Brain pericyte (primary cell): ENCODE data around the gene CECR2.
"Not testable (repeated sequence)": the region's sequence is repeated elsewhere in the genome, so short reads cannot be mapped to it uniquely, and the experiment has no call there.

Source experiments
- DNase-seq: peaks from one replicate; pipeline ENCODE4 v3.0.0-alpha.2; 2012; ENCODE audit warnings: low read depth, low spot score

The CECR2 gene

DNA sequence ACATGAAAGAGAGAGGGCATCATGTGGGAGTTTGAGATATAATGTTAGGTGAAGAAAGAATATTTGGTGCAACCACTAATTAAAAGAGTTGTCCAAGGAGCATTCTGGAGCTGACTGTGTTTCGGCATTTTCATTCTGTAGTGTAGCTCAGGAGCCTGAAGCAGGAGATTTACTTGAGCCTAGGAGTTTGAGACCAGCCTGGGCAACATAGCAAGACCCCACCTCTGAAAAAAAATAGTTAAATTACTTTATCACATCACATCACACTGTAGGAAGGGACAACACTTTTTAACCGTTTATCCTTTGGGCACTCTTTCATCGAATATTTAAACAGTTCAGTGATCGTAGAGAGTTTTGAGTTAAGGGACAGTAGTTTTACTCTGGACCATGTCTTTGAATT lies 143.7 kb downstream of the CECR2 start:
- DNase-seq = no peak

DNA sequence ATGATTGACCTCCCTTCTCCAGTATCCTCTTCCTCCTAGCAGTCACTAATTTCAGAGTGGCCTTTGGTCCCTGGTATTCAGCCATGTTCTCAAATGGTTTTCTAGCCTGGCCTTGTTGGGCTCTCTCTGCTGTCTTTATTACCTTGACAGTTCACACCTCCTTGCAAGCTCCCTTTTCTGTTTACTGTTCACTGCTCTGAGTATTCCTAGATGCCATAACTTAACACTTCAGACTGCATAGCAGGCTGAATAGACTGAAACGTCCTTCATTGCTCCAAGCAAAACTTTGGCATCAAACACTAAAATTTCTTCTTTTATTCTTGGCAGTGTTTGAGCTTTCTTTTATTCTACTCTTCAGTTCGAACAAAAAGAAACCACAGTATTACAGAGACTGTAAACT lies 144.4 kb downstream of the CECR2 start:
- DNase-seq = no peak

DNA sequence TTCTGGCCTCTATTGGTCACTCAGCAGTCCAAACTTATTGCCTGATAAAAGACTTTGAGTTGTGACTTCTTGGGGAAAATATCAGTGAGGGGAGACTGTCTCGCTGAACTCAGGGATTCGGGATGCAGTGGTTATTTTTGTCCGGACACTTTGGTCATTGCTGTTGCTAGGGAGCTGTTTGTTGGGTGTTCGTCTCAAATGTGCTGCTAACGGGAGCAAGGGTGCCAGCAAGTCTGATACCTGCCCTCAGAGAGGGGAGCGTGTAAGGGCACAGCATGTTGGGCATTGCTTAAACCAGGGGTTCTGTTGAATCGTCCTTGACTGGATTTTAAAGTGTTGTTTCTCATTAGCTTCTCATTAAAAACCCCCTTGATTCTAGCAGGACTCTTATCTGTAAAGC lies 144.8 kb downstream of the CECR2 start:
- DNase-seq = no peak

DNA sequence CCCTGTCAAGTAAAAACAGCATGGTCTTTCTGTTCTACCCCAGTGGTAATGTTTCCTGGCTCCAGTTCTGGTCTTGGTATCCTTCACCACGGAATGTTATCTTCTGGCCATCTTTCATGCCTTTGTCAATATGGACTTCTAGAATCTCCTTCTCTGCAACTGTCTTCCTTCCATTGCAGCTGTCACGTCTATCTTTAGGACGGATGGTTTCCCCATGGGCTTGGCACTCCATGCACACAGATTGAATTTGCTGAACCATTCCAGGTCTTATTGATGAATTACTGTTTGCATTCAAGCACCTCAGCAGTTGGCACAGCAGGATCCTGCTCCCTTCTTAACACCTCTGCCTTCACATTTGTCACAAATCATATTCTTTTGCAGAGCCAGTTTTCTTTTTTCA lies 149.1 kb downstream of the CECR2 start:
- no peak for DNase-seq

DNA sequence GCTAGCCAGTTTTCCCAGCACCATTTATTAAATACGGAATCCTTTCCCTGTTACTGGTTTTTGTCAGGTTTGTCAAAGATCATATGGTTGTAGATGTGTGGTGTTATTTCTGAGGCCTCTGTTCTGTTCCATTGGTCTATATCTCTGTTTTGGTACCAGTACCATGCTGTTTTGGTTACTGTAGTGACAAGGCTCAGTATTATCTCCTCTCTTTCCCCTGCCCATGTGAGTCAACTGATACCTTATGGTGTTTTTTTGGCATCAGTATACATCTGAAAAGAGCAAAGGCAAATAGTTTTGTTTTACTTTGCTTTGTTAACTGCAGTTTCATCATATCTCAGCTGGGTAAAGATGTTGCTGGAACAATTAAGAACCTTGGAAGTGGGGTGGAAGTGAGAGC lies 152.7 kb downstream of the CECR2 start:
- DNase-seq = not testable (repeated sequence)

DNA sequence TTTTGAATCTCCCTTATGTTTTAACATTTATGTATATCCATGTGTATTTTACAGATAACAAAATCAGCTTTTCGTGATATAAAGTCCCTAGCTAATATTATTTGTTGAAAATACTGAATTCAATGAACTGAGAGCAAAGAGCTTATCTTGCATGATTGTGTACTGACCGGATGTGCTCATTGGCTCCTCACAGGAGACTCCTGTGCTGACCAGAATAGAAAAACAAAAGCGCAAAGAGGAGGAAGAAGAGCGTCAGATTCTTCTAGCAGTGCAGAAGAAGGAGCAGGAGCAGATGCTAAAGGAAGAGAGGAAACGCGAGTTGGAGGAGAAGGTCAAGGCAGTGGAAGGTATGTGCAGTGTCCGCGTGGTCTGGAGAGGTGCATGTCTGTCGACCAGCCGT lies 154.7 kb downstream of the CECR2 start:
- no peak for DNase-seq

DNA sequence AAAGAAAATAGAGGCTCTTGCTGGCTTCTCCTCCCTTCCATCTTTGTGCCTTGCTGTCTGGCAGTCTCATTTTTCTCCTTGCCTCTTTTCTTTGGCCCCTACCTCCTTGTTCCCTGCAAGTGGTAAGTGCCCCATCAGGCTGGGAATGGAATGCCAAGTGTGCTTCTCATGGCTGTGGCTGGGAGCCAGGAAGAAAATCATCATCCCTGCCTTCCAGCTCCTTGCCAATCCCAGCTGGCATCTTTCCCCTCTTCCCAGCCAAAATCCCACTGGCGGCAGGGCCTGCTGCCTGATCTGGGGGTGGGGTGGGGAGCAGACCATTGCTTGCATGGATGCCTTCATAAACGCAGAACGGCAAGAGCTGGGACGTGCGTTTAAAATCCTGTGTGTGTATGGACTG lies 167.0 kb downstream of the CECR2 start:
- DNase-seq = no peak

DNA sequence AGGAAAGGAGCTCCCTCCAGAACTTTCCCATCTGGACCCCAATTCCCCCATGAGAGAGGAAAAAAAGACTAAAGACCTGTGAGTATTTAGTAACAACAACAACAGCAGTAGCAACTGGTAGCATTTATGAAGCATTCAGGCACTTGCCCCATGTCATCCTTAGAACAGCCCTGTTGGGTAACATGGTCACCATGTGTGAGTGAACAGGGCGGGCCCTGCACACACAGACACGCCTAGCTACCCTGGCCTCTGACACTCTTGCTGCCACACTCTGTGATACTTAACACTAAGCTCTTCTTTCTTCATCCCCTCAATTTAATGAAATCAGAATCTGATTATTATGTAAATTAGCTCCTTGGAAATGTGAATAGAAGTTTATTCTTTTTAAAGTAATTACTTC lies 167.9 kb downstream of the CECR2 start:
- no peak for DNase-seq

DNA sequence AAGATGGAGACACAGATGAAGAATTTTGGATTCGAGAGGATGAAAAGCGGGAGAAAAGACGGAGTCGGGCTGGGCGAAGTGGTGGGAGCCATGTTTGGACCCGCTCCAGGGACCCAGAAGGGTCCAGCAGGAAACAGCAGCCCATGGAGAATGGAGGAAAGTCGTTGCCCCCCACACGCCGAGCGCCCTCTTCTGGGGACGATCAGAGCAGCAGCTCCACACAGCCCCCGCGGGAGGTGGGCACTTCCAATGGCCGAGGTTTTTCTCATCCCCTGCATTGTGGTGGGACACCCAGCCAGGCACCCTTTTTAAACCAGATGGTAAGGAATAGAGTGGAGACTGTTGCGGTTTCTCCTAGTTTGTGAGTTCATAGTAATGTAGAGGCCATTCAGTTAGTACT lies 171.2 kb downstream of the CECR2 start:
- no peak for DNase-seq

DNA sequence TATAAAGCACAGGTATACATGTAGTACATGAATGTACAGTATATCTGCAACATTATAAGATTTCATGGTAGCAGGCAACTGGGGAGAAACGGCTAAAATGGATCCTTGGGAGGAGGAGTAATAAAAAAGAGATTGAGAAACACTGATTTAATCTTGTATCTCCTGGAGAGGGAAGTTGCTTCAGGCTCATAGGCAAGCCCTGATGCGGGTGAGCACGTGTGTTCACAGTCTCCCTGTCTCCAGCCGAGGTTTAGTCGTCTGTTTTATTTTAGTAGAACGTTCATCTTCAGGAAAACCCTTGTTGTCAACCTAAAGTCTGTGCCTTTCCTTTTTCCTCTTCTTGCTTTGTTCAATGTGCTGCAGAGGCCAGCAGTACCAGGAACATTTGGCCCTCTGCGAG lies 172.2 kb downstream of the CECR2 start:
- DNase-seq = no peak

DNA sequence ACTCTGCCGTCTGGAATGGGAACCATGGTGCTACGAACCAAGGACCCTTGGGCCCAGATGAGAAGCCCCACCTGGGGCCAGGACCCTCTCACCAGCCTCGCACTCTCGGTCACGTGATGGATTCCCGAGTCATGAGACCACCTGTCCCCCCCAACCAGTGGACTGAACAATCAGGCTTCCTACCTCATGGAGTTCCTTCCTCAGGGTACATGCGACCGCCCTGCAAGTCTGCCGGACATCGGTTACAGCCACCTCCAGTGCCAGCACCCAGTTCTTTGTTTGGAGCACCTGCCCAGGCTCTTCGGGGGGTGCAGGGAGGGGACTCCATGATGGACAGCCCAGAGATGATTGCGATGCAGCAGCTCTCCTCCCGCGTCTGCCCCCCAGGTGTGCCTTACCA lies 173.2 kb downstream of the CECR2 start:
- DNase-seq = no peak

DNA sequence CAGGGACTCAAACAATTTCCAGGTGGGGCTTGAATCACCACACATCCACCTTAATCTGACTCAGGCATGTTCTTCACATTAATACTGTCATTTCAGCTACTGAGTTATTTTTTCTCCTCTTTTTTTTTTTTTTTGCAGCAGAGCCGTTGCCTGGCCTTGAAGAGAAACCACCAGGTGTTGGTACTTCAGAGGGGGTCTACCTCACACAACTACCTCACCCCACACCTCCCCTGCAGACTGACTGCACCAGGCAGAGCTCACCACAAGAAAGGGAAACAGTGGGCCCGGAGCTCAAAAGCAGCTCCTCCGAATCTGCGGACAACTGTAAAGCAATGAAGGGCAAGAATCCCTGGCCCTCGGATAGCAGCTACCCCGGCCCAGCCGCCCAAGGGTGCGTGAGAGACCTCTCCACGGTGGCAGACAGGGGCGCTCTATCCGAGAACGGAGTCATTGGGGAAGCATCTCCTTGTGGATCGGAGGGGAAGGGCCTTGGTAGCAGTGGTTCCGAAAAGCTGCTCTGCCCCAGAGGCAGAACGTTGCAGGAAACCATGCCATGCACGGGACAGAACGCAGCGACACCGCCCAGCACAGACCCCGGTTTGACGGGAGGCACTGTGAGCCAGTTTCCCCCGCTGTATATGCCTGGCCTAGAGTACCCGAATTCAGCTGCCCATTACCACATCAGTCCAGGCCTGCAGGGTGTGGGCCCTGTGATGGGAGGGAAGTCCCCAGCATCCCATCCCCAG lies 178.9 kb downstream of the CECR2 start:
- no peak for DNase-seq

DNA sequence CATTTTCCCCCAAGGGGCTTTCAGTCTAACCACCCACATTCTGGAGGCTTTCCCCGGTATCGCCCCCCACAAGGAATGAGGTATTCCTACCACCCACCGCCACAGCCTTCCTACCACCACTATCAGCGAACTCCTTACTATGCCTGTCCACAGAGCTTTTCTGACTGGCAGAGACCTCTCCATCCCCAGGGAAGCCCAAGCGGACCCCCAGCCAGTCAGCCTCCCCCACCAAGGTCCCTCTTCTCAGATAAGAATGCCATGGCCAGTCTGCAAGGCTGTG lies 179.4 kb downstream of the CECR2 start:
- no peak for DNase-seq

DNA sequence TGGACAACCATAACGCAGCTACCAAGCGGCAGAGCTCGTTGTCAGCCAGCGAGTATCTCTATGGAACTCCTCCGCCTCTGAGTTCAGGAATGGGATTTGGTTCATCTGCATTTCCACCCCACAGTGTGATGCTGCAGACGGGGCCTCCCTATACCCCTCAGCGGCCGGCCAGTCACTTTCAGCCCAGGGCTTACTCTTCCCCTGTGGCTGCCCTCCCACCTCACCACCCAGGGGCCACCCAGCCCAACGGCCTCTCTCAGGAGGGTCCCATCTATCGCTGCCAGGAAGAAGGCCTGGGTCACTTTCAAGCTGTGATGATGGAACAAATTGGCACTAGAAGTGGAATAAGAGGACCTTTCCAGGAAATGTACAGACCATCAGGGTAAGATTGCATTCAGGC lies 179.9 kb downstream of the CECR2 start:
- DNase-seq = no peak

DNA sequence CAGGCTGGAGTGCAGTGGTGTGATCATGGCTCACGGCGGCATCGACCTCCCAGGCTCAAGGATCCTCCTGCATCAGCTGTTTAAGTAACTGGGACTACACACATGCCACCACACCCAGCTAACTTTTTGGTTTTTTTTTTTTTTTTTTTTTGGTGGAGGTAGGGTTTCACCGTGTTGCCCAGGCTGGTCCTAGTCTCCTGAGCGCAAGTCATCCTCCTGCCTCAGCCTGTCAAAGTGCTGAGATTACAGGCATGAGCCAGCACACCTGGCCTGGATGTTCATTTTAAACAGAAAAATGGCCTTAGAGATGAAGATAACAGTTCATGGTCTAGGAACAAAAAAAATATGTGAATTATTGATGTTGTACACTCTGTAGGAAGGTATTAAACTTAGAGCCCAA lies 180.4 kb downstream of the CECR2 start:
- DNase-seq = no peak

DNA sequence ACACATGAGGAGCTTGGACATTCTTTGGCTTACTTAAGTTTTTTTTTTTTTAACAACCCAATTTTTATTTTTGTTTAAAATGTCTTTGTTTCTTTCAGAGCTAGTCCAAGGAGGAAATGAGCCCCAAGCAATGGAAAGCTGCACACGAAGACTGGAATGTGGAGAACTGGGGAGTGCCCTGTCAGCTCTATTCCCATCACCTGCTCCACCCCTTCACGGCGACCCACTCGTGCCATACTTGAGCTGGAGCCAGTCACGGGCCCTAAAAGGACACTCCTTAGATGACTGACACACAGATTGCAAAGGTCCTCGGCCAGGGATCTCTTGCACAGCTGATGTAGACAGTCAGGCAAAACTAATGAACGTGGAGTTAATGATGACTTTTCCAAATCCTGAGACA lies 183.5 kb downstream of the CECR2 start:
- DNase-seq = no peak

DNA sequence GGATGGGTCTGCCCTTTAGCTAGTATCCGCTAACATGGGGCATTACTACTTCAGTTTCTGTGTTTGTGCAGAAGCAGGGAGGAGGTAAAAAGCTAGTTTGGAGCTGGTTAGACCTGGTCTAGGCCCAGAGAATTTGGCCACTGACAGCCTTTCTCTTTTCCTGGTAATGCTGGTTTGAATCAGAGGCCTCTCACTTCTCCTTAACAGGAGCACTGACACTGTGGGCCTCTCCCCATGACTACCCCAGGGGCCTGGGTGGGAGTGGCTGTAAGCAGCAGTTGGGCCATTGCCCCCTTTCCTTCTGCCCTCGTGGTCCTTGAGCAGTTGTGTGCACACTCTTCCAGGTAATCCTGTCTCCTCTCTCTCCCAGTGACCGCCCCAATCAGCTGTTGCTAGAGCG lies 185.6 kb downstream of the CECR2 start:
- DNase-seq = no peak

DNA sequence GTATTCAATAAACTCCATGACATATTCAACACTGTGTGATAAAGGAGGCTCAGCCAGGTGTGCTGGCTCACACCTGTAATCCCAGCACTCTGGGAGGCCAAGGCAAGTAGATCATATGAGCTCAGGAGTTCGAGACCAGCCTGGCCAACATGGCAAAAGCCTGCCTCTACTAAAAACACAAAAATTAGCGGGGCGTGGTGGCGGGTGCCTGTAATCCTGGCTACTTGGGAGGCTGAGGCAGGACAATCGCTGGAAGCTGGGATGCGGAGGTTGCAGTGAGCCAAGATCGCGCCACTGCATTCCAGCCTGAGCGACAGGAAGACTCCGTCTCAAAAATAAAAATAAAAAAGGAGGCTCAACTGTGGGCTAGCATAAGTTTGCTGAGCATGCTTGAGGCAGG lies 189.9 kb downstream of the CECR2 start:
- no peak for DNase-seq

DNA sequence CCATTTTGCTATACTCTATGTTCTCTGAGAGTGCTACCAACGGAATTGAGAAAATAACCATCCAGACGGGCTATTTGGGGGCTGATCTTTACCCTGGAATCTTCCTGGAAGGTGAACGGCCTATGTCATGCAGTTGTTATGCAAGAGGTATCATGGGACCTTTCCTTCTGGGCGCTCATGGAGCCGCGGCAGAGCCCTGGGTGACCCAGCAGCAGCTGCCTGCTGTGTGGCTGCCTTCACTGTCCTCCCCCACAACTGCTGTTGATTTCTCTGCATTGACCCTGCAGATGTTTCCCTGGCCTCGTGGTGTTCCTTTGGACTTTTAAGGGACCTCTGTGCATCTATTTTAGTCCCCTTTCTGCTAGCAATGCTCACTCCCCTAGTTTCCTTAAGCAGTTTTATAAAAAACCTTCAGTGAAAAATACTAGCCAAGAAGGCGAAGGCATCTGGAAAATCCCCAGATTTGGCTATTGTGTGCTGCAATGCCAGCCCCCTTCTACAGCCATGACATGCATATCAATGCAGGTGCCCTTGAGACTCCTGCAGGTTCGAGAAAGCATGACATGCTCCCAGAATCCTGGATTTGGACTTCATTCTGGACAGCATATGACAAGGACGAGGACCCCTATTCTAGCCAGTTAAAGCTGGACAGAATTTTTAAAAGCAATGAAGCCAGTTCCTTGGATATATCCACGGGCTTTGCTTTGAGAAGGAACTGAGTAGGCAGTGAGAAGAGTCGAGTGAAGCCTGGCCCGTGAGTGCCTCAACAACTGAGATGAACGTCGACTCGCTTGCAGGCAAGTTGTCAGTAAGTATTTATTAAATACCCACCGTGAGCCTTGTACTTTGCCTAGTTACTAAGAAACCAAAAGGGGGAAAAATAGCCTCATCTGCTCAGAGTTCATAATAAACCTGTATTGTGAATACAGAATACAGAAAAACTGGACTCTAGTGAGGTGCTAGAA lies 193.9 kb downstream of the CECR2 start, which contains the start of gene SLC25A18:
SLC25A18 (plus strand) TSS at position 593 of the 965 bp plus-strand sequence. CDS start 16,447 bp downstream, outside the sequence.
- DNase-seq = no peak

DNA sequence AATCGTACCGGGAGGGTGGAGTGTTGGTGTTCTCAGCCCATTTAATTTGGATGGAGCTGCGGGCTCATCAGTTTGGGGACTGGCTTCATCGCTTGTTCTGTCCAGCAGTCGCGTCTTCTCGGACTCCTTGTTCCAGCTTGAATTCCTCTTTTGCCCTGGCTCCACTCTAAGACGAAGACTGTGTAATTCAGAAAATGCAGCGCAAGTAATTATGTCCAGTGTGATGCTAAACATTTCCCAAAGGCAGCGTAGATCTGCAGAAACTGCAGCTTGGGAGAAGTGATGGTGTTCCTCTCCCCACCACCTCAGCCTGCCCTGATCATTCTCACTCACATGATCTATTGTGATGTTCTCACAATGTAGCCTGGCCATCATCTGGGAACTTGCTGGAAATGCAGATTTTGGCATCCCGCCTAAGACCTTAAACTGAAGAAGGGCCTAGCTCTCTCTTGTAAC lies 194.7 kb downstream of the CECR2 start:
- no peak for DNase-seq

DNA sequence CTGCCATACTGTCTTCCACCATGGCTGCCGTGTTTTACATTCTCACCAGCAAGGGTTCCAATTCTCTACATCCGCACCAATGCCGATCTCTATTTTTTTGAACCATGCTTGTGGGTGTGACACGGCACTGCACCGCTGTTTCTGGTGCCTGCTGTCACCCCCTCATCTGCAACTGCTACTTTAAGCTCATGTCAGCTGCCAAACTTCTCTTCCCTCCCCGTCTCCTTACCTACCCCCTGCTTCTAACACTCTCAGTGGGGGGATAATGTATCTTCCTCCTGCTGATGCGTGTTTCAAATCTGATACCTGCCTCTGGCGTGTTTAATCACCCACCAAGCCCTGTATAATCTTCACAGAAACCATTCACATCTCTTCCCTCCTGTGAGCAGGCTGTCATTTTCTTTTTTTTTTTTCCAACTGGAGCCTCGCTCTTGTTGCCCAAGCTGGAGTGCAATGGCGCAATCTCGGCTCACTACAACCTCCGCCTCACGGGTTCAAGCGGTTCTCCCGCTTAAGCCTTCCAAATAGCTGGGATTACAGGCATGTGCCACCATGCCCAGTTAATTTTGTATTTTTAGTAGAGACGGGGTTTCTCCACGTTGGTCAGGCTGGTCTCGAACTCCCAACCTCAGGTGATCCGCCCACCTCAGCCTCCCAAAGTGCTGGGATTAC lies 196.9 kb downstream of the CECR2 start:
- not testable (repeated sequence) for DNase-seq

DNA sequence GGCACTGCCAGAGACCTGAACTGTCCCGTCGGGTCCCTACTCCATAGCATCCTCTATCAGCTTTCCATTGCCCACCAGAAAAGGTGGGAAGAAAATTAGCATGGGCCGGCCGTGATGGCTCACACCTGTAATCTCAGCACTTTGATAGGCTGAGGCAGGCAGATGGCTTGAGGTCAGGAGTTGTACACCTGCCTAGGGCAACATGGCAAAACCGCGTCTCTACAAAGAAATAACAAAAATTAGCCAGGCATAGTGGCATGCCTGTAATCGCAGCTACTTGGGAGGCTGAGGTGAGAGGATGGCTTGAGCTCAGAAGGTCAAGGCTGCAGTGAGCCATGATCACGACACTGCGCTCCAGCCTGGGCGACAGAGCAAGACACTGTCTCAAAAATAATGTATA lies 197.5 kb downstream of the CECR2 start:
- DNase-seq = no peak
